ENCODE data around the gene NUAK2. TPM values are rescaled to one million over a fixed set of nuclear protein-coding genes. Genes with fewer than 3 reads are reported as not detected.

The NUAK2 gene
- total and polyA plus RNA-seq, 2 of the 4 experiments (the other 2 are of a cell fraction) = 7.2 to 17.6 TPM

- H3K79me1 ChIP-seq (ENCODE audit: low read depth in 1 of 2, low read length in 2 of 2) = peaks cover 0 to 35% of the 10 kb centered on the region in 2 experiments; a peak in 3 of 4 replicates
- peak overlapping the region; percentile 92 for H2BK20ac ChIP-seq (ENCODE audit: low read depth, low read length)
- ChIA-PET POLR2A (ENCODE audit: unreplicated experiment) (interaction anchor here (0.6 kb wide), 2 partner anchors 11 to 15 kb away, joined by 3 read pairs; no protein-coding TSS in a partner anchor), CTCF (interaction anchor here (0.6 to 1.7 kb wide), 2 partner anchors 13 to 54 kb away, joined by 3 to 4 read pairs; no protein-coding TSS in a partner anchor)
- peak overlapping the region; percentile 92 for H3K4ac ChIP-seq (ENCODE audit: low read depth, low read length)
- WGBS, 2 experiments (ENCODE audit: extremely low coverage in 2 of 2, insufficient read length in 1 of 2) = 100% methylated on average over 3 of the region's 9 CpGs; no CpG with 5 or more reads in 1 of the 2 experiments
- intact Hi-C loops (cut with micrococcal nuclease) (no loop called here), in situ Hi-C loops (cut with MboI; ENCODE audit: low sequenced_read_pairs) (no loop called here), dilution Hi-C loops (cut with HindIII; ENCODE audit: low sequenced_read_pairs, unreplicated experiment) (no loop called here)
- peaks cover 38% of the 10 kb centered on the region for H3K4me1 ChIP-seq (ENCODE audit: control insufficient read depth, insufficient read depth, low read length)
- ATAC-seq (ENCODE audit: low read depth) (no peak), DNase-seq (peak; percentile 36)
- peak overlapping the region; percentile 91 for H3K14ac ChIP-seq (replicated peaks; ENCODE audit: low read depth, low read length)
- H2AK5ac ChIP-seq (ENCODE audit: low read depth, low read length) = peak overlapping the region; percentile 97
- no peaks in the 10 kb centered on the region for H3K36me3 ChIP-seq (ENCODE audit: control insufficient read depth, insufficient read depth, low read length)
- H4K5ac ChIP-seq (ENCODE audit: low read depth, low read length) = peak overlapping the region; percentile 95
- H2BK15ac ChIP-seq (ENCODE audit: low read depth, low read length) = peak overlapping the region; percentile 69
- no peak overlapping the region for H3K4me3 ChIP-seq (ENCODE audit: insufficient read depth, low read depth, low read length)
- H3K9me1 ChIP-seq (ENCODE audit: insufficient read depth, low read length) = peaks cover 42% of the 10 kb centered on the region
- H4K20me1 ChIP-seq (ENCODE audit: insufficient read depth, low read length) = no peaks in the 10 kb centered on the region
- no peak overlapping the region for H3K9ac ChIP-seq (ENCODE audit: low read depth, low read length)
- peak overlapping the region; percentile 67 for H4K91ac ChIP-seq (ENCODE audit: insufficient read depth, low read depth, low read length)
- peak overlapping the region; percentile 34 for H3K27ac ChIP-seq (ENCODE audit: insufficient read depth, low read length)
- H3K27me3 ChIP-seq (ENCODE audit: control insufficient read depth, insufficient read depth, low read length) = no peaks in the 10 kb centered on the region
- H3K56ac ChIP-seq (ENCODE audit: extremely low read depth, insufficient read depth, low read length) = peak overlapping the region; percentile 42; the same call in 1 of the 2 replicates
- peak overlapping the region; percentile 28 to 86 for H4K8ac ChIP-seq (ENCODE audit: low read depth in 2 of 2, low read length in 2 of 2)
- H3K4me2 ChIP-seq (ENCODE audit: low read depth, low read length) = no peak overlapping the region
- peak overlapping the region; percentile 82 for H2AFZ ChIP-seq (replicated peaks; ENCODE audit: low read length, poor library complexity)
- H3K9me3 ChIP-seq (ENCODE audit: control insufficient read depth, insufficient read depth, low read length) = no peaks in the 10 kb centered on the region
- H2BK120ac ChIP-seq (ENCODE audit: low read depth, low read length) = peak overlapping the region; percentile 94
- H3K23ac ChIP-seq (ENCODE audit: low read depth, low read length) = peak overlapping the region; percentile 93; the same call in 1 of the 2 replicates
- BruUV-seq (replicated peaks) = no TSS peak
- peak overlapping the region; percentile 93 for H2BK5ac ChIP-seq (ENCODE audit: low read depth, low read length, poor library complexity, severe bottlenecking)
- H2AK9ac ChIP-seq (replicated peaks; ENCODE audit: low read depth, low read length, poor library complexity) = peak overlapping the region; percentile 80
- H3K18ac ChIP-seq (ENCODE audit: low read depth, low read length) = peak overlapping the region; percentile 26
- TF ChIP-seq FOS (IDR thresholded peaks at IDR 0.05; ENCODE audit: low read depth, low read length) (no peak), NFE2L2 (IDR thresholded peaks at IDR 0.05; ENCODE audit: low read depth, low read length) (no peak), MAFK (IDR thresholded peaks at IDR 0.05; ENCODE audit: low read depth, low read length) (no peak), RCOR1 (IDR thresholded peaks at IDR 0.05; ENCODE audit: insufficient replicate concordance, low read length) (no peak), CTCF (conservative IDR thresholded peaks at IDR 0.05; ENCODE audit: low read depth, low read length) (no peak), MAZ (IDR thresholded peaks at IDR 0.05; ENCODE audit: borderline replicate concordance, low read depth, low read length) (no peak), ELK1 (IDR thresholded peaks at IDR 0.05; ENCODE audit: borderline replicate concordance, low read depth, low read length) (no peak), POLR2A (IDR thresholded peaks at IDR 0.05; ENCODE audit: low read depth, low read length) (no peak), RAD21 (IDR thresholded peaks at IDR 0.05; ENCODE audit: low read length) (no peak), SMC3 (IDR thresholded peaks at IDR 0.05; ENCODE audit: low read depth, low read length) (no peak), CHD1 (IDR thresholded peaks at IDR 0.05; ENCODE audit: low read depth, low read length) (no peak), MXI1 (IDR thresholded peaks at IDR 0.05; ENCODE audit: borderline replicate concordance, low read depth, low read length) (no peak), RFX5 (IDR thresholded peaks at IDR 0.05; ENCODE audit: low read depth, low read length) (no peak), CEBPB (IDR thresholded peaks at IDR 0.05; ENCODE audit: low read depth, low read length) (no peak), BHLHE40 (IDR thresholded peaks at IDR 0.05; ENCODE audit: low read depth, low read length) (no peak)
These were observed 35.1 kb downstream of the NUAK2 start for GRCh38 chr1:205286335-205286950.
